Panc1 (cell line): ENCODE data around the gene PSTPIP1. TPM values are rescaled to one million over a fixed set of nuclear protein-coding genes. Genes with fewer than 3 reads are reported as not detected.

Experiments used
- ATAC-seq: fragments of 200-7000 bp; cut with Tn5 transposase; 2 replicates; pipeline ENCODE4 v1.9.1; 2020; ENCODE audit warnings: mild to moderate bottlenecking, moderate library complexity
- BruUV-seq: library from RNA; stranded (reverse); fragments of 400-500 nt; replicated peaks from 2 replicates; lab custom pipeline; 2021; lab: Mats Ljungman, UMichigan
- CTCF ChIA-PET: fragments of 300-600 bp; sonication (Branson Sonifier 250); formaldehyde crosslinking; loops from one replicate; lab custom pipeline; 2022; ENCODE audit warnings: antibody characterized with exemption; lab: Charles Lee
- POLR2A ChIA-PET: fragments of 300-600 bp; sonication (Branson Sonifier 250); formaldehyde crosslinking; loops from one replicate; lab custom pipeline; 2022; ENCODE audit warnings: antibody characterized with exemption; lab: Charles Lee
- DNase-seq: peaks from one replicate; pipeline ENCODE4 v3.0.0-alpha.2; 2010; ENCODE audit warnings: low read depth, low spot score
- H3K27ac ChIP-seq: 2 replicates; pipeline ENCODE4 v1.5.1; 2011; ENCODE audit warnings: mild to moderate bottlenecking, low read length, inconsistent platforms
- H3K27me3 ChIP-seq: fragments of 200-500 bp; sonication (Bioruptor generic); 2 replicates; pipeline ENCODE4 v1.6.0; 2014; ENCODE audit warnings: low read length, inconsistent platforms; ENCODE audit not compliant: control insufficient read depth, insufficient read depth
- H3K36me3 ChIP-seq: fragments of 200-500 bp; sonication (Bioruptor generic); 2 replicates; pipeline ENCODE4 v1.5.1; 2014; ENCODE audit warnings: inconsistent platforms, mild to moderate bottlenecking, low read length, moderate library complexity; ENCODE audit not compliant: control insufficient read depth, insufficient read depth
- H3K4me1 ChIP-seq: 2 replicates; pipeline ENCODE4 v1.5.1; 2011; ENCODE audit warnings: inconsistent platforms, mild to moderate bottlenecking, low read length, moderate library complexity; ENCODE audit not compliant: control insufficient read depth, insufficient read depth
- H3K4me3 ChIP-seq, 2 experiments: 2 replicates each; pipeline ENCODE4 v1.5.1; 2011 to 2012; ENCODE audit warnings: low read depth in 2 of 2, low read length in 2 of 2, mild to moderate bottlenecking in 2 of 2, inconsistent platforms in 1 of 2, moderate library complexity in 1 of 2
- H3K9me3 ChIP-seq: fragments of 200-500 bp; sonication (Bioruptor generic); 2 replicates; pipeline ENCODE4 v1.5.1; 2014; ENCODE audit warnings: low read depth, mild to moderate bottlenecking, inconsistent platforms, low read length, moderate library complexity; ENCODE audit not compliant: control insufficient read depth, insufficient read depth
- POLR2AphosphoS5 ChIP-seq: IDR thresholded peaks from 2 replicates; pipeline ENCODE4 v1.6.1; 2012; ENCODE audit warnings: mild to moderate bottlenecking, low read depth, low read length, moderate library complexity
- SIN3A ChIP-seq: IDR thresholded peaks from 2 replicates; pipeline ENCODE4 v1.6.1; 2012; ENCODE audit warnings: low read depth, mild to moderate bottlenecking, low read length, moderate library complexity, borderline replicate concordance; ENCODE audit not compliant: insufficient read depth
- TCF7L2 ChIP-seq: IDR thresholded peaks from 2 replicates; pipeline ENCODE4 v1.6.1; 2011; ENCODE audit warnings: mild to moderate bottlenecking, low read depth, low read length, inconsistent platforms
- in situ Hi-C: cut with HindIII; loops from 2 replicates; pipeline ENCODE4 v1.10.0; 2016; ENCODE audit warnings: low sequenced_read_pairs, low pct_unique_long_range_greater_than_20kb
- intact Hi-C: fragments of 100-400 bp; cut with micrococcal nuclease; formaldehyde crosslinking; loops from one replicate; pipeline ENCODE4 v1.10.0; 2022; ENCODE audit not compliant: unreplicated experiment
- total RNA-seq: library from RNA; stranded (reverse); gene quantifications from one replicate; pipeline ENCODE4 v1.2.1, GENCODE V29; 2021; ENCODE audit not compliant: unreplicated experiment
- TF ChIP-seq, protein P1 (sequence below): fragments of 450-650 bp; IDR thresholded peaks from 2 replicates; pipeline ENCODE4 v1.5.1; 2017; ENCODE audit warnings: mild to moderate bottlenecking
- TF ChIP-seq, protein P2 (sequence below), 2 experiments: IDR thresholded peaks; 2 replicates each; pipeline ENCODE4 v1.6.1; 2011 to 2012; ENCODE audit warnings: low read depth in 2 of 2, control low read depth in 1 of 2, low read length in 1 of 2, mild to moderate bottlenecking in 1 of 2, moderate library complexity in 1 of 2; ENCODE audit not compliant: insufficient read depth in 1 of 2

Gene PSTPIP1
- total RNA-seq, 1 experiment from 2014 or later, result 0.46 TPM

DNA sequence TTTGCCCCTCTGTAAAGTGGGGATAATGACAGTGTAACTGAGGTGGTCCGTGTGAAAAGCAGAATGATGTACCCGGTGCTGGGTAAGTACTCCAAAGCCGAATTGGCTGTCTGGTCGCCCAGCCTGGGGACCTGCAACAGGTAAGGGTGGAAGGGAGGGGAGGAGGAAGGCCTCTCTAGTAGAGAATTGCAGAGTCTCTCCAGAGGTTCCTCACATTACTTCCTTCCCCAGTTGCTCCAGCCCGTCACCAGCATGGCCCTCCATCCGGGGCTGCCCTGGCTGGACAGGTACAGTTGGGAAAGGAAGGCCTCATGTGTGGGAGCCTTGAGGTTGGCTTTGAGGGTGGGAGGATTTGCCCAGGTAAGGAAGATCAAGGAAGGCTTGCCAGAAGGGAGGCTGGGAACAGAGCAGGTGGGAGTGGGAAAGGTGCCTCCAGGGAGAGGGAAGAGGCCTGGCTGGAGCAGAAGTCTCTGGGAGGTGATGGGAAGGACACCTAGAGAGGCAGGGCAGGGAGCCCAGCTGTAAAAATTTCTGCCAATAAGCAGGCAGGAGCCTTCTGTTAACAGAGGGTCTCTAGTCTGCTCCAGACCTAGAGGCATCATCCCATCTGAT, 1.7 kb upstream of the PSTPIP1 start:
- Histone ChIP-seq H3K36me3 (no peaks in the 10 kb centered on the region), H3K27ac (no peak overlapping the region), H3K4me3 (no peak overlapping the region), H3K4me1 (no peaks in the 10 kb centered on the region), H3K9me3 (no peaks in the 10 kb centered on the region), H3K27me3 (no peaks in the 10 kb centered on the region)
- no peak for DNase-seq
- intact Hi-C loops, result no loop called here
- TF ChIP-seq SIN3A (no peak), TCF7L2 (no peak), POLR2AphosphoS5 (no peak)
- TF ChIP-seq, protein P1, sequence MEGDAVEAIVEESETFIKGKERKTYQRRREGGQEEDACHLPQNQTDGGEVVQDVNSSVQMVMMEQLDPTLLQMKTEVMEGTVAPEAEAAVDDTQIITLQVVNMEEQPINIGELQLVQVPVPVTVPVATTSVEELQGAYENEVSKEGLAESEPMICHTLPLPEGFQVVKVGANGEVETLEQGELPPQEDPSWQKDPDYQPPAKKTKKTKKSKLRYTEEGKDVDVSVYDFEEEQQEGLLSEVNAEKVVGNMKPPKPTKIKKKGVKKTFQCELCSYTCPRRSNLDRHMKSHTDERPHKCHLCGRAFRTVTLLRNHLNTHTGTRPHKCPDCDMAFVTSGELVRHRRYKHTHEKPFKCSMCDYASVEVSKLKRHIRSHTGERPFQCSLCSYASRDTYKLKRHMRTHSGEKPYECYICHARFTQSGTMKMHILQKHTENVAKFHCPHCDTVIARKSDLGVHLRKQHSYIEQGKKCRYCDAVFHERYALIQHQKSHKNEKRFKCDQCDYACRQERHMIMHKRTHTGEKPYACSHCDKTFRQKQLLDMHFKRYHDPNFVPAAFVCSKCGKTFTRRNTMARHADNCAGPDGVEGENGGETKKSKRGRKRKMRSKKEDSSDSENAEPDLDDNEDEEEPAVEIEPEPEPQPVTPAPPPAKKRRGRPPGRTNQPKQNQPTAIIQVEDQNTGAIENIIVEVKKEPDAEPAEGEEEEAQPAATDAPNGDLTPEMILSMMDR, result no peak
- TF ChIP-seq, protein P2, sequence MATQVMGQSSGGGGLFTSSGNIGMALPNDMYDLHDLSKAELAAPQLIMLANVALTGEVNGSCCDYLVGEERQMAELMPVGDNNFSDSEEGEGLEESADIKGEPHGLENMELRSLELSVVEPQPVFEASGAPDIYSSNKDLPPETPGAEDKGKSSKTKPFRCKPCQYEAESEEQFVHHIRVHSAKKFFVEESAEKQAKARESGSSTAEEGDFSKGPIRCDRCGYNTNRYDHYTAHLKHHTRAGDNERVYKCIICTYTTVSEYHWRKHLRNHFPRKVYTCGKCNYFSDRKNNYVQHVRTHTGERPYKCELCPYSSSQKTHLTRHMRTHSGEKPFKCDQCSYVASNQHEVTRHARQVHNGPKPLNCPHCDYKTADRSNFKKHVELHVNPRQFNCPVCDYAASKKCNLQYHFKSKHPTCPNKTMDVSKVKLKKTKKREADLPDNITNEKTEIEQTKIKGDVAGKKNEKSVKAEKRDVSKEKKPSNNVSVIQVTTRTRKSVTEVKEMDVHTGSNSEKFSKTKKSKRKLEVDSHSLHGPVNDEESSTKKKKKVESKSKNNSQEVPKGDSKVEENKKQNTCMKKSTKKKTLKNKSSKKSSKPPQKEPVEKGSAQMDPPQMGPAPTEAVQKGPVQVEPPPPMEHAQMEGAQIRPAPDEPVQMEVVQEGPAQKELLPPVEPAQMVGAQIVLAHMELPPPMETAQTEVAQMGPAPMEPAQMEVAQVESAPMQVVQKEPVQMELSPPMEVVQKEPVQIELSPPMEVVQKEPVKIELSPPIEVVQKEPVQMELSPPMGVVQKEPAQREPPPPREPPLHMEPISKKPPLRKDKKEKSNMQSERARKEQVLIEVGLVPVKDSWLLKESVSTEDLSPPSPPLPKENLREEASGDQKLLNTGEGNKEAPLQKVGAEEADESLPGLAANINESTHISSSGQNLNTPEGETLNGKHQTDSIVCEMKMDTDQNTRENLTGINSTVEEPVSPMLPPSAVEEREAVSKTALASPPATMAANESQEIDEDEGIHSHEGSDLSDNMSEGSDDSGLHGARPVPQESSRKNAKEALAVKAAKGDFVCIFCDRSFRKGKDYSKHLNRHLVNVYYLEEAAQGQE (IDR thresholded peaks at IDR 0.05; ENCODE audit: insufficient read depth in 1 of 2, low read depth in 2 of 2, low read length in 1 of 2), result no peak
- in situ Hi-C loops, result no loop called here
- POLR2A ChIA-PET, result no interaction called here
- no TSS peak for BruUV-seq
- ATAC-seq, result no peak
- CTCF ChIA-PET, result no interaction called here

DNA sequence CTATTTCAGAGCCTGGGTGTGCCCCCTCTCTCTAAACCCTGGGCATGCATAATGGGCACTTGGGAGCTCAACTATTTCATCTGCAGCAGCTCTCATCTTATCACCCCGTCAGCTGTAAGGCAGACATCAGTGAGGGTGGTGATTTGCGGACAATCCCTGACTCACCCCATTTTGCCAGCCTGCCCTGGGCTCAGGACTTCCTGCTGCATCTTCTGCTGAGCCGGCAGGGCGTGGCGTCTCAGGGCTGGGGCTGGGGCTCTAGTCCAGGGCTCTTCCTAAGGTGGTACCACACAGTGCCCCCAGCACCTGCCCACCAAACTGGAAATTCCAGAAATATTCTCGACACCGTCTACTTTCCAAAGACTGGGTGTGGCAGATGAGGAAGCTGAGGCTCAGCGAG, 925 bp upstream of the PSTPIP1 start:
- CTCF ChIA-PET, result no interaction called here
- H3K4me3 ChIP-seq, result no peak overlapping the region
- POLR2A ChIA-PET, result no interaction called here
- no TSS peak for BruUV-seq
- H3K27me3 ChIP-seq, result no peaks in the 10 kb centered on the region
- intact Hi-C loops, result no loop called here
- no peaks in the 10 kb centered on the region for H3K36me3 ChIP-seq
- H3K27ac ChIP-seq, result no peak overlapping the region
- no peaks in the 10 kb centered on the region for H3K9me3 ChIP-seq
- ATAC-seq (no peak), DNase-seq (no peak)
- in situ Hi-C loops, result no loop called here
- TF ChIP-seq TCF7L2, result no peak
- TF ChIP-seq, protein P1, result no peak
- no peak for TF ChIP-seq SIN3A
- TF ChIP-seq POLR2AphosphoS5, result no peak
- TF ChIP-seq, protein P2 (IDR thresholded peaks at IDR 0.05; ENCODE audit: insufficient read depth in 1 of 2, low read depth in 2 of 2, low read length in 1 of 2), result no peak
- H3K4me1 ChIP-seq, result no peaks in the 10 kb centered on the region
